Spleen (tissue), 11 donors: Measurements from ENCODE around the gene EFNA5. TPM values are rescaled to one million over a fixed set of nuclear protein-coding genes. Genes with fewer than 3 reads are reported as not detected.

ENCODE experiments used
- DNase-seq: peaks from one replicate; pipeline ENCODE4 v3.0.0-alpha.2; 2020
- H3K27ac ChIP-seq, 8 donors: fragments of 200-600 bp; sonication (generic) in 7 of 8; 1 replicate in 4 of 8; 2 replicates in 4 of 8; pipeline versions ENCODE4 v1.5.0 to v1.8.0; 2016 to 2021; ENCODE audit warnings: inconsistent platforms in 4 of 8, mild to moderate bottlenecking in 4 of 8, moderate library complexity in 1 of 8
- H3K27me3 ChIP-seq, 7 donors: fragments of 200-600 bp; sonication (generic) in 6 of 7; replicated peaks in 1 of 7; 1 replicate in 4 of 7; 2 replicates in 3 of 7; pipeline versions ENCODE4 v1.5.0 to v1.8.0; 2016 to 2021; ENCODE audit warnings: inconsistent platforms in 3 of 7, mild to moderate bottlenecking in 1 of 7
- H3K36me3 ChIP-seq, 6 donors: fragments of 200-600 bp; sonication (generic) in 5 of 6; 1 replicate in 4 of 6; 2 replicates in 2 of 6; pipeline versions ENCODE4 v1.5.0 to v1.8.0; 2016 to 2021; ENCODE audit warnings: inconsistent platforms in 2 of 6
- H3K4me1 ChIP-seq, 6 donors: fragments of 200-600 bp; sonication (generic) in 5 of 6; 1 replicate in 3 of 6; 2 replicates in 3 of 6; pipeline versions ENCODE4 v1.5.0 to v1.8.0; 2016 to 2021; ENCODE audit warnings: inconsistent platforms in 3 of 6
- H3K4me3 ChIP-seq, 8 donors: fragments of 200-600 bp; sonication (generic) in 7 of 8; 1 replicate in 4 of 8; 2 replicates in 4 of 8; pipeline versions ENCODE4 v1.5.0 to v1.8.0; 2016 to 2021; ENCODE audit warnings: inconsistent platforms in 4 of 8, mild to moderate bottlenecking in 4 of 8, moderate library complexity in 2 of 8
- H3K9me3 ChIP-seq, 8 donors: fragments of 200-600 bp; sonication (generic) in 7 of 8; 1 replicate in 4 of 8; 2 replicates in 4 of 8; pipeline versions ENCODE4 v1.5.0 to v1.8.0; 2016 to 2021; ENCODE audit warnings: inconsistent platforms in 4 of 8
- CTCF ChIP-seq, 11 experiments: fragments of 200-600 bp in 7 of 11; fragments of 450-650 bp in 4 of 11; sonication (generic) in 4 of 11; IDR thresholded peaks in 8 of 11; conservative IDR thresholded peaks in 3 of 11; 1 replicate in 7 of 11; 2 replicates in 4 of 11; pipeline versions ENCODE4 v1.4.0 to v1.8.0; 2016 to 2021; ENCODE audit warnings: antibody characterized with exemption in 11 of 11, inconsistent platforms in 4 of 11, mild to moderate bottlenecking in 1 of 11
- POLR2A ChIP-seq, 3 donors: fragments of 450-650 bp; IDR thresholded peaks; one replicate each; pipeline ENCODE4 v1.5.1; 2017; ENCODE audit warnings: antibody characterized with exemption in 3 of 3, mild to moderate bottlenecking in 1 of 3
- POLR2AphosphoS5 ChIP-seq, 3 donors: sonication (generic); formaldehyde crosslinking; IDR thresholded peaks; one replicate each; pipeline ENCODE4 v1.5.1; 2017; ENCODE audit warnings: antibody characterized with exemption in 3 of 3
- WGBS, 5 donors: extraction: QIAGEN DNeasy Blood & Tissue Kit in 3 of 5; methylation state at CpG; one replicate each; pipeline versions ENCODE4 v1.1.5 to v1.1.7; 2013 to 2018; 5-methylcytosine and 5-hydroxymethylcytosine counted together
- intact Hi-C: fragments of 100-400 bp; cut with DNase I; formaldehyde crosslinking; loops from one replicate; pipeline ENCODE4 v1.15.0; 2023; ENCODE audit warnings: low total_unique reads
- polyA plus RNA-seq, 3 donors: library from polyadenylated mRNA; stranded (reverse); fragments of 200-250 nt; gene quantifications; one replicate each; pipeline ENCODE4 v1.2.1, GENCODE V29; 2013
- total RNA-seq, 7 donors: library from RNA; depleted of rRNA in 3 of 7; stranded (reverse); fragments of >200 nt in 3 of 7; fragmentation: NEBNext Ultra II Directional in 4 of 7; extraction: Animal tissue kit (Norgen Biotek cat#: 25700) in 4 of 7; gene quantifications; one replicate each; pipeline versions ENCODE4 v1.1.0 to v1.2.1, GENCODE V29; 2016 to 2021
- donor health status: healthy with polysubstance abuse.
- donor health status: DM: no; HTN: no; CAD: no; lungs with moderate emphysema.
- donor health status: DM: no; HTN: no; CAD: no.
- donor health status: Bipolar disorder and iron deficiency.
- donor health status: healthy.
- donor health status: DM: no; HTN: no; CAD: no.
- donor health status: DM: yes; HTN: yes; CAD: no.

The EFNA5 gene
- total and polyA plus RNA-seq, 10 donors: 0.33 to 29.0 (median 12.2) TPM

- intact Hi-C loops: no loop called here
These were observed 226.8 kb downstream of the EFNA5 start for GRCh38 chr5:107443897-107444296.

GRCh38 chr5:107442452-107442851, 228.3 kb downstream of the EFNA5 start:
- intact Hi-C loops: no loop called here
- Histone ChIP-seq H3K27me3 (no peaks in the 10 kb centered on the region), H3K27ac (no peak overlapping the region), H3K4me3 (no peak overlapping the region), H3K4me1 (no peaks in the 10 kb centered on the region), H3K9me3 (peaks cover 0 to 16% (median 11%) of the 10 kb centered on the region in 8 donors), H3K36me3 (no peaks in the 10 kb centered on the region)
- DNase-seq: no peak
- TF ChIP-seq POLR2AphosphoS5 (IDR thresholded peaks at IDR 0.05): no peak
- no peak for TF ChIP-seq CTCF (IDR thresholded peaks at IDR 0.05 in 8 of 11, conservative IDR thresholded peaks at IDR 0.05 in 3 of 11)
- TF ChIP-seq POLR2A (IDR thresholded peaks at IDR 0.05): no peak
- 71 to 81% (median 74%) methylated on average over 2 of the region's 2 CpGs for WGBS, 5 donors

More at GRCh38 chr5:107443897-107444296, 226.8 kb downstream of the EFNA5 start:
- no peak overlapping the region for H3K27ac ChIP-seq
- no peak for DNase-seq
- 92 to 95% (median 94%) methylated on average over 3 of the region's 3 CpGs for WGBS, 5 donors
- peaks cover 0 to 9% (median 7%) of the 10 kb centered on the region in 8 donors for H3K9me3 ChIP-seq
- no peaks in the 10 kb centered on the region for H3K4me1 ChIP-seq
- no peaks in the 10 kb centered on the region for H3K27me3 ChIP-seq
- no peaks in the 10 kb centered on the region for H3K36me3 ChIP-seq
- no peak for TF ChIP-seq POLR2A (IDR thresholded peaks at IDR 0.05)
- no peak for TF ChIP-seq CTCF (IDR thresholded peaks at IDR 0.05 in 8 of 11, conservative IDR thresholded peaks at IDR 0.05 in 3 of 11)
- no peak for TF ChIP-seq POLR2AphosphoS5 (IDR thresholded peaks at IDR 0.05)
- no peak overlapping the region for H3K4me3 ChIP-seq

- DNase-seq: no peak
- WGBS, 5 donors: 80 to 92% (median 87%) methylated on average over 2 of the region's 2 CpGs
- H3K4me1 ChIP-seq: no peaks in the 10 kb centered on the region
- no peak overlapping the region for H3K27ac ChIP-seq
- H3K36me3 ChIP-seq: no peaks in the 10 kb centered on the region
- no peaks in the 10 kb centered on the region for H3K27me3 ChIP-seq
- intact Hi-C loops: no loop called here
- TF ChIP-seq CTCF (IDR thresholded peaks at IDR 0.05 in 8 of 11, conservative IDR thresholded peaks at IDR 0.05 in 3 of 11): no peak
- TF ChIP-seq POLR2A (IDR thresholded peaks at IDR 0.05): no peak
- no peak for TF ChIP-seq POLR2AphosphoS5 (IDR thresholded peaks at IDR 0.05)
- H3K9me3 ChIP-seq: peaks cover 0 to 16% (median 11%) of the 10 kb centered on the region in 8 donors
- no peak overlapping the region for H3K4me3 ChIP-seq
These were observed 230.9 kb downstream of the EFNA5 start for GRCh38 chr5:107439832-107440231.

- Histone ChIP-seq H3K9me3 (peaks cover 0 to 16% (median 11%) of the 10 kb centered on the region in 8 donors), H3K36me3 (no peaks in the 10 kb centered on the region), H3K27me3 (no peaks in the 10 kb centered on the region), H3K4me3 (no peak overlapping the region), H3K27ac (no peak overlapping the region), H3K4me1 (no peaks in the 10 kb centered on the region)
- intact Hi-C loops: no loop called here
- DNase-seq: no peak
- WGBS, 5 donors: 81 to 93% (median 88%) methylated on average over 6 of the region's 6 CpGs
- TF ChIP-seq POLR2AphosphoS5 (IDR thresholded peaks at IDR 0.05) (no peak), POLR2A (IDR thresholded peaks at IDR 0.05) (no peak), CTCF (IDR thresholded peaks at IDR 0.05 in 8 of 11, conservative IDR thresholded peaks at IDR 0.05 in 3 of 11) (no peak)
These were observed 232.7 kb downstream of the EFNA5 start for GRCh38 chr5:107437986-107438510.
